Measurements from ENCODE around the gene PRRT1B.

Gene PRRT1B

DNA sequence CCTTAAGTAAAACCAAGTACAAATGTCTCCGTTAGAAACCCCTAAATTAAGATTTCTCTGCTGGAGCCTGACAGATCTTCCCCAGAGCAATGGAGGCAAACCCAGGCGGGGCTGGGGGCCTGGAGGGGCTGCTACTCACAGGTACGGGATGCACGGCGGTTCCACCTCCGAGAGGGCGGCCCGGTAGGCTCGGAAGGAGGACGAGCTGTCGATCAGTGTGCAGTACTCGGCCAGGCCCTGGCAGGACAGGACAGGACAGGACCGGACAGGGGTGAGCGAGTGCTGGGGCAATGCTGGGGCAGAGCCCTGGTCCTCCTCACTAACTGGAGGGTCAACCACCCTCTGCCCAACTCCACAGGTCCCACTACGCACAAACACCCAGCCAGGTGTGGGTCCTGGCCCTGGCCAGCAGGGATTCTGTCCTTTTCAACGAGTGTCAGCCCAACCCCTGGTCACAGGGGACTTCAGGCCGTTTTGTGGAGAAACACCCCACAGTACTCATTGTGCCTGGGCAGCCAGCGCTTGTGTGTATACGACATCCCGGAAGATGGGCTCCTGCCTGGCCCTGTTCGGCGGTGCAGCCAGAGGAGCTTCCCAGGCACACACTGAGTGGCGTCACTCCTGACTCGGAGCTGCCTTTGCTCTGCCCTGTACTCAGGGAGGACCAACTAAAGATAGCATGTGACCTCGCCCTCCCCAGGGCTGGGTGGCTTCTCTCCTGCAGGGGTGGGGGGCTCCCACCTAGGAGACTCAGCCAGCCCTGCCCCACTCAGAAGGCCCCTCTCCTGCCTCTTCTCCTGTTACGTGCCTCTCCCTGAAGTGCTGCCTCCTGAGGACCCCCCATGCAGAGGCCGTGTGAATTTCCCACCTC, 37.4 kb downstream of the PRRT1B start:
- DNase-seq: no peak

DNA sequence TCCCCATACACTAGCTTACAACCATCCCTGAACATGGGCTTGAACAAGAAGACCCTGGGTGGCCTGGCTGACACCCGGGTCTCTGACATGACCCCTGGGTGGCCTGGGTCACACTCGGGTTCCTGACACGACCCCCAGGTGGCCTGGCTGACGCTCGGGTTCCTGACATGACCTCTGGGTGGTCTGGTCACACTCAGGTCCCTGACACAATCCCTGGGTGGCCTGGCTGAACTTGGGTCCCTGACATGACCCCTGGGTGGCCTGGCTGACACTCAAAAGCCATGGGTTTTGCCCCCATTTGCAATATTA, 38.0 kb downstream of the PRRT1B start:
- DNase-seq: no peak

DNA sequence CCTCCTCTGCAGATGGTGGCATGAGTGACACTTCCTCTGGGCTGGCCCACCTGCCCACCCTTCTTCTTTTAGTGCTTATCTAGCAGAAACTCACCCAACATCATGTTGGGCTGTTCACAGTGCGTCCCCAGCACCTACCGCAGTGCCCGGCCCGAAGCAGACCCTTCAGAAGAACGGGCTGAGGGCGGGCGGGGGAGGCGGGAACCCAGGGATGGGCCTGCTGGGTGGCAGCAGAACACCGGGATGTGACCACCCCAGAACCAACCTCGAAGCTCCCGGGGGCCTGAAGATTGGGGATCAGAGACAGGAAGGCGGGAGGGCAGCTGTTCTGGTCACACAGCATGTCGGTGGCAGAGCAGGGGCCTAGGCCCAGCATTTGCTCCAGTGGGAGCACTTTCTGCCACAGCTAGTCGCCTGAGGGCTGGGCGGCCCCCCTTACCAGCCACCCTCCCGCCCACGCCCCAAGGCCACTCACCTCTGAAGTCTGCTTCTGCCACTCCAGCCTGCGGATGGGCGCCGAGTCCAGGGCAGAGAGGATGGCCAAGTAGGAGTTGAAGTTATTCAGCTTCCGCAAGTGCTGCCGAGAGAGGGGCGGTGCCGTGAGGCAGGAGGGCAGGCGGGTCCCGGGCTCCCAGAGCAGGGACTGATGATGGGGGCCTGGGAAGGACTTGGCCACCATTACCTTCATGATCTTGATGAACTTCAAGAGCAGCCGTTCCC, 38.7 kb downstream of the PRRT1B start:
- no peak for DNase-seq

DNA sequence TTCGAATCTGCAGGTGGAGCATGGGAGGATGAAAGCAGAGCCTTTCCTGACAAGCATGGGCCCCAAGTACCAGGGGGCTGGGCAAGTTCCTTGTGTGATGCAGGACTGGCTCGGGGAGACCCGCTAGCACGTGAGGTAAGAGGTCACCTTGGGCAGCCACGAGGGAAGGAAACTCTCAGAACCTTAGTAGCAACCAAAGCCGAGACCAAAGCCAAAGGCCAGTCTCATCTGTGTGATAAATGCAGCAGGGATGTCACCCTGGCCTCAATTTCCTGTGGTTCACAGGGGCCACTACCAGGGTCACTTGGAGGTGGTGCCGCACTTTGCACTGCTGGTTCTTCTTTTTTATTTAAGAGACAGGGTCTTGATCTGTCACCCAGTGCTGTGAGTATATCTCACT, 39.5 kb downstream of the PRRT1B start:
- DNase-seq: no peak

DNA sequence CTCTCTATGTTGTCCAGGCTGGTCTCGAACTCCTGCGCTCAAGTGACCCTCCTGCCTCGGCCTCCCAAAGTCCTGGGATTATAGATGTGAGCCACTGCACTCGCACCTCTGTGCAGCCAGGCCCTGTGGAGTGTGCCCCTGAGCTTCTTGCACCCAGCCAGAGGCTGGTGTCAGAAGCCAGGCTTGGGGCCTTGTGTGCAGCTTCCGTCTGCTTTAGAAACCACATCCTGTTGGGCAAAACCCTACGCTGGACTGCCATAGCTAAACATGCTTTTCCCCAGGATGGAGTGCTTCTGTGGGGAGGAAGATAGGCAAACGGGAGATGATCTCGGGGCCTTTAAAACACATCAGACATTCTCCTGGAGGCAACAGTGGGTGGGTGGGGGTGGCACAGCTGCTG, 40.1 kb downstream of the PRRT1B start:
- no peak for DNase-seq

DNA sequence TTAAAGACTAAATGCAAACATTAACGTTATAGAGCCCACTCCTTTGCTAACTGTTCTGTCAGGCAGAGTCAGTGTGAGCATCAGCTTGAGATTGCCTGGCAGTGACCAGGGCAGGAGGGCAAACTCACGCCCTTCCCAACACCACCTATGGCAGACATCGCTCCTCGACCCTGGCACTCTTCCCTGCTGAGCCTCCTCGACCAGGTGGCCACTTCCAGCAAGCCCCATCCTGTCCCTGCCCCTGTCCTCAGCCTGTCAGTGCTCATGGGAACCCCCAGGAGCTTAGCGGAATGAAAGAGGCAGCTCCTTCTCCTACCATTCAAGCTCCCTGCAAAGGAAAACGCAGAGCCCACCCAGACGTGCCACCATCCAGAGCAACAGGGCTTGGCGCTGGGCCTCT, 42.0 kb downstream of the PRRT1B start:
- no peak for DNase-seq

DNA sequence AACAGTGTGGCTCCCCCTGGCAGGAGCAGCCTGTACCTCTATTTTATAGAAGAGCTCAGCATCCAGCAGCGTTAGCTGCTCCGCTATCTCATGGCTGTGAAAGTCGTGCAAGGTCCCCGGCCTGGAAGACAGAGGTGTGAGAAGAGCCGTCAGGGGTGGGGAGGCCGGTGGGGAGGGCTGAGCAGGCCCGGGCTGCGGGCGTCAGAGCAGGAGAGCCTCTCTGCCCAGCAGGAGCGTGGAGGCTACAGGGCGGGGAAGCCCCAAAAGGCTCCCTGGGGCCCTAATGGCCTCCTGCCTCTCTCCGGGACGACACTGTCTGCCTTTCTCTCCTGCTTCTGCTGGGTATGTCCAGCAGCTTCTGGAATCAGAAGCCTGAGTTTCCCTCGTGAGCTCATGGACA, 42.6 kb downstream of the PRRT1B start:
- DNase-seq: no peak

DNA sequence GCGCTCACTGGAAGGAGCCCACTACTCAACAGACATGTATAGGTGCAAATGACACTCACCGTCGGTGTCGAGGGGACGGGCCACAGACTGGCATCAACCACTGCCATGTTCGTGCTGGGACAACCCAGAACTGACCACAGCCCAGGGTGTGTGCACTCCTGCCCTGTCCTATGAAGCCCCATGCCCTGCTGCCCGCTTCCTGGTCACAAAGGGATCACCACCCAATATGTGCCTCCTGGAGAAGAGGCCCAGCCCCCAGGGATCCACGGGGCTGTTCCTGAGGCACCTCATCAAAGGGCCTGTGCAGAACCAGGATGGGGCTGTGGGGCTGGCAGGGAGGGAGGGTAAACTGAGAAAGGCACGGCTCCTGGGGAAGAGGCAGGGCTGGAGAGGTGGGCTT, 43.1 kb downstream of the PRRT1B start:
- no peak for DNase-seq

DNA sequence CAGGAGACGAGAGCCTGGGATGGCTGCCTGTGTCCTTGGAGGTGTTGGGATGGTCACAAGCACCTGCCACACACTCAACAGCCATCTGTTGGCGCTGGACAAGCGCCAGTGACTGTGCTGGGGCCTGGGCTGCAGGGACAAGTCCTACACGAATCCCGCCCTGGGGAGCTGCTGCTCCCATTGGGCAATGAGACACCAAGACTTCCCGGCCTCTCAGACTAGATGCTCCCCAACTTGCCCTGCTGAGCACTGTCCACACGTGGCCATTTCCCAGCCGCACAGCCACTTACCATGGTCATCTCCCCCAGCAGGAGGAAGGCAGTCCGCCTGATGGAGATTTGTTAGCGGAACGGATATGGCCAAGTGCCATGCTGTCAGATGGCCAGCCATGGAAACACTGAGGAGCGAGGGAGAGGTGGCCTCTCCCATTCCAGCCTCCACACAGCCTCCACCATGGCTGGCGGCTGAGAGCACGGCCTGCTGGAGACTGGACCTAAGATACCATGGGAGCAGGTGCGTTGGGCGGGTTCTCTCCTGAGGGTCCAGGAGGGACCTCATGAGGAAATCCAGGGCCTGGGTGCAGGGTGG, 43.9 kb downstream of the PRRT1B start:
- no peak for DNase-seq

DNA sequence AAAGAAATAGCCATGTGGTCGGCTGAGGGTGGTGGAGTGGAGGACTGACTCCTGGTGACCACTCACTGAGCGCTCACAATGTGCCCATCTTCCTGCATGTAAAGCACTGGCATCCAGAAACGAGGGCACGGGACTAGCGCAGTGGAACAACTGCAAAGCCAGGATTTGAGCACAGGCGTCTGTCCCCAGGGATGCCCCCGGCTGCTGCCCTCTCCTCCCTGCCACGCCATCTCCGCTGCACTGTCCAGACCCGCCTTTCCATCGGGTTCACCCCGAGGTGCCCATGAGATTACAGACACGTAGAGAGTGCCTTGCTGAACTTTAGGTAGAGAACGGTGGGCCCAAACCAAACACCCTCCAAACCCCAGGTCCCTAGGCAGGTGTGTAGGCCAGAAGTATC, 44.7 kb downstream of the PRRT1B start:
- no peak for DNase-seq

DNA sequence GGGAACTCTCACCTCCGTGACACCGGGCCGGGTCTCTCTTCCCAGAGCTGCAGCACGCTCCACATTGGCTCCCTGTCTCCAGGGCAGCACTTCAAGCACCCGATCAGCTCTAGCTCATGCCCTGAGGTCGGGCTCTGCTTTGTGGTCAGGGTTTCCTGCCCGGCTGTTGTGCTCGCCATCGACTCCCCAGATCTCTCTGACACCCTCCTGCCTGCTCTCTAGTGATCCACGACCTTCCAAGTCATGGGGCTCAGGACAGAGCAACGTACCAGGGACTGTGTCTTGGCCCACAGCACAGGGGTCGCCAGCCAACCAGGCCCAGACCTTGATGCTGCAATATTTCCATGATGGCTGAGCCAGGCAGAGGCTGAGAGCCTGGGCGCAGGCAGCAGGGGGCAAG, 45.1 kb downstream of the PRRT1B start:
- DNase-seq: no peak

DNA sequence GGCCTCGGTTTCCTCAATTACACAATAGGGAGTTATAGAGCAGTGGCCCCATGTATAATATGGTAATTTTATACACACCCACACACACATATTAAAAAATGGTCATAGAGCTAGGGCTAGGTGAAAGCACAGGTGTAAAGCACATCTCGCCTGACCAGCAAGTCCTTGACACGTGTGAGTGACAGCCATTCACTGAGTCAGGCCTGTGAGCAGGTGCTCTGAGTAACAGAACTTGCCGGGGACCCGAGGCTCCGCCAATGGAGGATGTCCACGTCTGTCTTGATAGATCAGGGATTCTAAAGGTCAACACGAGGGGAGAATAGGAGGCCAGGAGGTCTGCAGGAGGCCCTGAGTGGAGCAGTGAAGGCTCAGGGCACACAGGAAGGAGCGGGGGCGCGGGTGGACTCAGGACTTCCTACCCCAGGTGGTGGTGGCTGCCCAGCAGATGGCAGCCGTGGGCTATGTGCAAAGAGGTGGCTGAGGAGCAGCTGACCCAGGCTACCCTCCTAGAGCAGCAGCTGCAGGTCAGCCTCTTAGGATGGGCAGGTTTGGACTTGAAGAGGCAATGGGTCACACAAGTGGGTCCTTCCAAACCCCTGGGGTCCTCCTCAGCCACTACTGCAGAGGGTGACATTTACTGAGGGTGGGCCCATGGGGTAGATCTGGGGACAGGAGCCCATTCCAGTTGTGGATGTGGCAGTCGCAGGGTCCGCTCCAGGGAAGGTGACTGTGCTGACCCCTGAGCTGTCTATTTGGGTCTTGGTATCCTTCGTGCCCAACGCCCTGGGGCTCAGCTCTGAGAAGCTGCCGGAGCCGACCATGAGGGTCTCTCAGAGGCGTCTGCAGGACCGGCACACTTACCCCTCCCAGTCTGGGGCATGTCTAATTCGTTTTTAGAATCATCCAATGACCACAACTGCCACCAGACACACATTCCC, 45.9 kb downstream of the PRRT1B start:
- peak; percentile 2 for DNase-seq

DNA sequence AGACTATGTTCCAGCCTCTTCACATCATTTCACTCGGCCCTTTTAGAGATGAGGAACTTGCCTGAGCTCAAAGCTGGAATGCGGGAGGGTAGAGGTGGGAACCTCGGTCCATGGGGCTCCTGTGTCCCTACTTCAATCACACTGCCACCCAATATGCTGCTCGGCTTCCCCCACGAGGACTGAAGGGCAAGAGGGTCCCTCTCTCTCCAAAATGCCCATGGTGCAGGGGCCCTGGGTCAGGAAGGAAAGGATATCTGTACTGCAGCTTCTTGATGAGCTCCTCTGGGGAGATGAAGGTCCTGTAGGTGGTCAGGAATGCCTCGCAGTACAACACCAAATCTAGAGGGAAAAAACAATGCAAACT, 46.5 kb downstream of the PRRT1B start:
- no peak for DNase-seq

DNA sequence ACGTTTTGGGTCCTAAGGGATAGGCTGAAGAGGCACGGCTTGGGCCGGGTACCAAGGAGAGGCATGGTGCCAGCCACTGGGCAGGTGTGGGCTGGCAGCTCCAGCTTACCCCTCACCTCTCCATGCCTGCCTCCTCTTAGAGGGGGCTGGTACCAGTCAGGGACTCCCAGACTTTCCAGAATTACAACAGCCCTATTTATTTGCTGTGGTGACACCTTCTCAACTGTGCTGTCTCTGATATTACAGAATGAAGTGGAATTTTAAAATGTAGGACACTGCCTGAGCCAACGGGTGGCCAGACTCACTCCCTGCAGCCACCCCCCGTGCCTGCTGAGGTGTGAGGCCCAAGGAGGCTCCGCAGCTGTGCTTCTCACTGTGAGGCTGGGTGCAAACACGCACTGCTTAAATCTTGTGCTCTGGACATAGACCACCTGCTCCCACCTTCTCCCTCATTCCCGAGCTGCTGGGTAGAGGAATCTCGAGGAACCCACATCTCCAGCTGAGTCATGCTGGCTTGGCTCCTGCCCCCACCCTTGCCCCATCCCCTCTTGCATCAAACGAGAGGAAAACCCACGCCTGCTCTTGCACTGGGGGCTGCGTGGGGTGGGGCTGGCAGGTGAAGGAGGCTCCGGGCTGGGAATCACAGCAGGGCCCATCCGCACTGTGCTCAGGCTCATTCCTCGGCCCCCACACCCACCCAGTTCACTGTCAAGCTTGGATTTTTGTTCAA, 47.9 kb downstream of the PRRT1B start:
- DNase-seq: no peak

DNA sequence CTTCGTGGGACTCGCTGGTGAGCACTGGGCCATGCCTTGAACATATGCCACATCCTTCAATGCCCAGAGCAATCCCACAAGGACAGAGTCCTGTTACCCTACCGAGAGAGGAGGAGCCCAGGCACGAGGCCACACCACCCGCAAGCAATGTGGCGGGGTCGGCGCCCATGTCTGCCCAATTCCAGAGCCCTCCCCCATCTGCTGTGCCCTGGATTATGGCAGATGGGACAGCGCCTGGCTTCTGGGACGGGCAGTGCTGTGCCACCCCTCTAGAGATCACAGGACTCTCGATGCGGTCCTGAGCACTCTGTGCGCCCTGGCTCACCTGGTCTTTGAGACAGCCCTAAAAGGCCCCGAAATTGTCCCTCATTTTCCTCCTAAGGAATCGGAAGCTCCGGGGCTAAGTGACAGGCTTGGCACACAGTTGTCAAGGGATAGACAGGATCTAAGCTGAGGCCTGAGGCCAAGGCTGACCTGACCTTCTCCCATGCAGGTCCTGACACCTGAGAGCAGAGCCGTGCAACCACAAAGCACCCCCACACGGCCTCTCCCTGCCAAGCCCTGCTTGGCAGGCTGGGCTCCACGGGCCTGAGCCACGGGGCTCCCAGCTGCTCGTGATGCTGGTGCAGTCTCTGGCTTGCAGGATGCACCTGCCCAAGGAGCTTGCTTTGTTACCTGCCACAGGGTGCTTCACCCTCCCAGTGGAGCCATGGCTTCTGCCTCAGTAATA, 48.8 kb downstream of the PRRT1B start:
- DNase-seq: no peak

DNA sequence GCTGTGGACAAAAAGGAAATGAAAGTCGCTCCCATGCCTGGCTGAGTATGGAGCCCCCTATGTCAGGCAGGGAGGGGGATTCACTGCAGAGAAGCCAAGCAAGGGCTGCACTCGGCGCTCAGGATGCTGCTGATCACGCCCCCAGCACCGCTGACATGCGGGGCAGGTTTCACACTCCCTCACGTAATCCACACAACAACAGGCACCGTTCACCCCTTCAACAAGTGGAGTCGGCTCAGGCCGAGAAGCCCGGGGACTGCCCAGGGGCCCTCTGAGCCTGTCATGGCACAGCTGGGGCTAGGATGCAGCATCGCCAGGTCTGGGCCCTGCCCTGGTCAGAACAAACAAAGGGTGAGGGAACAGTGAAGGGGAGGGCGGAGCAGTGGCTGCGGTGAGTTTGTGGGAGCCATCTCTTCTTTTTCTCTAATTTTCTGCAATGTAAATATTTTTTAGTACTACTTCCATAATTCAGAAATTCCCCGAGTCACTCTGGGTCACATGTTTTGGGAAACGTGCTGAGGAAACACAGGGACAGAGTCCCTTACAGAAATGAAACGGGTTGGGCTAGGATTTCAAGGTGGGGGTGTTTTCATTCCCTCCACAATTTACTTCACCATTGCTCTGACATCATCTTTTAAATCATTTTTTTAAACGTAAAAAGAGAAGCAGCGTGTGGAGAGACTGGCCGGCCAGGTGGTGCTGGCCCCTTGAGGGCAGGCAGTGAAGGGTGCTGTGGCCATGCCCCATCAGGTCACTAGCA, 49.8 kb downstream of the PRRT1B start:
- DNase-seq: no peak

DNA sequence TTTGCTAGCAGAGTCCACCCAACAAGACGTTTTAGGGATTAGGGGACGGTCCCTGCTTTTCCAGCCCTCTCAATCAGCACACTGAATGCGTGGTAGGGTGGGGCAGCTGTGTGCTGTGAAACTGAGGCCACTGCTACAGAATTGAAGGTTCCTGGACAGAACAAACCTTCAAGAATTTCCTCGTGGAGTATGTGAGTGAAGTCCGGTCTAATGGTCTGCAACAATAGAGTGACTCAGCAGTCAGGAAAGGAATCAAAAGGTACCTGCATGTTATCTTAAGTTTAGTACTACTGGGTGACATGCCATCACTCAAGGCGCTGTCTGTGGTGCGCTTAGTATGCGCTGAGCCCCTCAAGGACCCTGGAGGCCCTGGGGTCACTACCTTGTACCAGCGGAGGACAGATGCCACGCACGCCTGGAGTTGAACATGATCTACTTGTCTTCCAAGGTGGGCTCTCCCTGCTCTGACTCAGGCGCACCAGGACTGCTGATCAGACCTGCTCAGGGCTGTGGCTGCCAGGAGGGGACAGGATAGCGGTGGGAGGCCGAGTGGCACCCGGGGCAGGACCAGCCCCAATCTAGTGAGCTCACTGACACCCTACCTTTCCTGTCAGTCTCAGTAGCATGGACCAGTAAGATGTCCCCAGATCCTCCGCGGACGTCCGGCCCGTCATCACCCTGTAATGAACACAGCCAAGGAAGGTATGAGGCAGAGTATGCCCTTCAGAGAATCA, 50.5 kb downstream of the PRRT1B start:
- DNase-seq: no peak

DNA sequence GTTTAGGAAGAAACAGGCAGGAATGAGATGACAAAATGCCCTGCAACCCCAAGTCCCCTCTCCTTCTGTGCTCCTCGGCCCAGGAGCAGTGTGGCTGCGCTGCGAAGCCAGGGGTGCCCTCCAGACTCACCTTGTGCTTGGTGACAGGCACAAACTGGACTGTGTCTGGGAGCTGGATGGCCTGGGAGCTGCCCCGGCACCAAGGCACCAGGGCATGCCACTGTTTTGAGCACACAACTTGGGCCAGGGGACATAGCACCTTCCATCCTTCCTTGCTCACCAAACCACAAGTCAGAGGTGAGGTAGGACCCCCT, 51.1 kb downstream of the PRRT1B start:
- DNase-seq: no peak

DNA sequence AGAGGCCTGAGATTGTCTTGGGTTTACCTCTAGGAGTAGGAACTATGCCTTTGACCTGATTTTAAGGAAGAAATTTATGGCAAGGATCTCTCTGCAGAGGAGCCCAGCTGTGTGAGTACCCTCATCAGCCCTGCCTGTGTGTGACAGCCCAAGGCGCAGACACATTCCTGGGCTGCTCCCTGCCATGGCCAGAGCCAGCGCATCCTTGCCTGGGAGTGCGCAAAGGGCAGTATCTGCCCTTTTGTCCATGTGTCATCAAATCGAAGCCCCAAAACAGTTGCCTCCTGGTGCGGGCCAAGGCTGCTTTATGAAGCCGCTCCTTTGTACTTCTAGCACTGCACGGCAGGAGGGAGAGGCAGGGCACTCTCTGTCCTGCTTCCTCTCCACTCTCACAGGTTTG, 51.9 kb downstream of the PRRT1B start:
- no peak for DNase-seq

DNA sequence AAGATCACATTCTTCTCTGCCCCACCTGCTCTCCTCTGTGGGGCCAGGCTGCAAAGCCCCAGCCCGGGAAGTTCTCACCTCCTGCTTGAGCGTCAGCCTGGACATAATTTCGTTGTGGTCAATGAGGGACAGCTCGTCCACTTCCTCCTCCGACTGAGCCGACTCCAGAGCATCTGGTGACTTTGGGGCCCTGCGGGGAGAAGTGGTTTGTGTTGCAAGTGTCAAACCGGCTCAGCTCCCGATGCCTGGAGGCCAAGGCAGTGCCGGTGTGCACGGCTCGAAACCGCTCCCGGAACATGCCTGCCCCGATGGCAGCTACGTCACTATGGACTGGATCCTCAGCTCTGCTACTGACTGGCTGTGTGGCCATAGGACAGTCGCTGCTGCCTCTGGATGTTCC, 52.8 kb downstream of the PRRT1B start:
- DNase-seq: no peak
